GM20000 (cell line): ENCODE results near the gene ZBTB18.

Experiments
- DNase-seq: peaks from one replicate; pipeline ENCODE4 v3.0.0; 2012; ENCODE audit warnings: low spot score
- CTCF ChIP-seq: IDR thresholded peaks from 2 replicates; pipeline ENCODE4 v1.5.1; 2012; ENCODE audit warnings: mild to moderate bottlenecking, control low read depth; ENCODE audit errors: extremely low read depth, missing control alignments

Gene ZBTB18

DNA sequence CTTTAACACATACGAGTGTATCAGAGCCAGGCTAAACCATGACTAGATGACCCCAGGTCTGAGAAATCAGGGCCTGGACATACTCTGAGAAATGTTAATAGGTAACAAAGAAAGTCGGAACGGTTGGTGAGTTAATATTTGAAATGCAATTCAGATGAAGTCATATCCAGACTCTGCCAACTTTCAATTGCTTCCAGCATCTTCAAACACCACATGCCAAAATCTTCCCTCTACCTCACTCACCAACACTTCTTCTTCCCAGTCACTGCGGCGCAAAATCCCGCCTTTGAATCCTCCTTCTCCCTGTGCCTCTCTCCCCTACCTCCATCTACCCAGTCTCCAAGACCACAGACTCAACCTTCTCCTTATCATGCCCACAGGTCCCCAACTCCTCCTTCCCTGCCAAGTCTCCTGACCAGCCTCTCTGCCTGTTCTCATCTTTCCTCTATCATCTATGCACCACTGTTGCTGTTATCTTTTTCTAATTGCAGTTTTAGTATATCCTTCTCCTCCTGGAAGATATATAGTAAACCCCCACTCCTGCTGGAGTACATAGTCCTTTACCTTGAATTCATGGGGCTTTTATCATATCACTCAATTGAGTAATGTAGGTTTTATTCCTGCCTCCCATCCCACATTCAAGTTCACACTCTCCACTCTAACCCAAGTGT, 41.3 kb downstream of the ZBTB18 start:
- no peak for DNase-seq
- no peak for TF ChIP-seq CTCF

DNA sequence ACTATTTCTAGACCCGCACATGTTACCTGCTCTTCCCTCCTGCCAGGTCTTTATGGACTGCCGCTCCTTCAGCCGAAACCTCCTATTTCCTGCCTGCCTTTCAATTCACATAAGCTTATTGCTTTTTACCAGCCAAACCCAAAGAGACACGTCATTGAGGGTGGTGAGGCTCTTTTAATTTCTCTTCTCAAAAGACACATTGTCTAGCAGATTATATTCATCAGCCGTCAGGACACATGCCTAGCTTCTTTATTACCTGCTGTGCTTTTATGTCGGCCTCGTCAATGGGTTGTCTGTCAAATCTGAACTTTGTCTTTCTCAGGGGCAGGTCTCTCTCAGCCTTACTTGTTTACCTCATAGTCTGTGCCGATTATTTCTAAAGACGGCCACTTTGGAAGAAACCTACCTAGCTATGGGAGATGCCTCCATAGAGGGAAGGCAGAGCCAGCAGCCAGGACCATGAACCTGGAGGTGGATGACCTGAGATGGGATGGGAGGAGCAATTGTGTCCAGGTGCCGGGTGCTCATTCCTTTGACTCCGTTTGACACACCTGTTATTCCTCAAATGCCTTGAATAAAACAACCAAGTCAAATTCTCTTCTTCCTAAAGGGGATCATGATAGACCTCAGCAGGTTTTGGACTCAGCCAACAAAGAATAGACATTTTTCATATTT, 42.0 kb downstream of the ZBTB18 start:
- no peak for TF ChIP-seq CTCF
- no peak for DNase-seq

- no peak for DNase-seq
- TF ChIP-seq CTCF, result no peak
Observed at GRCh38 chr1:244094880-244095528, 43.9 kb downstream of the ZBTB18 start.

DNA sequence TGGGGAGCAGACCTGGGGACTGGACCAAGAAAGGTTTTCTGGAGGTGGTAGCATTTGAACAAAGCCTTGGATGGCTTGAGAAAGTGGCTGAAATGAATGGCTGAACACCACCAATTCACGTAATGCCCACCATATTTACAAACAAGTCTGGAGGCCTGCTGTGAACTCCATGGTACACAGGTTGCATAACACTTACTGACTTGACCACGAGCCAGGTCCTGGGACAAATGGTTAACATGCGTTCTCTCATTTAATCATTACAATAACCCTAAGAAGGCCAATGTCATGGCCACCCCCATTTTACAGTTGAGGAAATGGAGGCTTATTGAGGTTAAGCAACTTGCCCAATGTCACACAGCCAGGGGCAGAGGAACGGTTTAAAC, 44.4 kb downstream of the ZBTB18 start:
- TF ChIP-seq CTCF, result no peak
- DNase-seq, result no peak

DNA sequence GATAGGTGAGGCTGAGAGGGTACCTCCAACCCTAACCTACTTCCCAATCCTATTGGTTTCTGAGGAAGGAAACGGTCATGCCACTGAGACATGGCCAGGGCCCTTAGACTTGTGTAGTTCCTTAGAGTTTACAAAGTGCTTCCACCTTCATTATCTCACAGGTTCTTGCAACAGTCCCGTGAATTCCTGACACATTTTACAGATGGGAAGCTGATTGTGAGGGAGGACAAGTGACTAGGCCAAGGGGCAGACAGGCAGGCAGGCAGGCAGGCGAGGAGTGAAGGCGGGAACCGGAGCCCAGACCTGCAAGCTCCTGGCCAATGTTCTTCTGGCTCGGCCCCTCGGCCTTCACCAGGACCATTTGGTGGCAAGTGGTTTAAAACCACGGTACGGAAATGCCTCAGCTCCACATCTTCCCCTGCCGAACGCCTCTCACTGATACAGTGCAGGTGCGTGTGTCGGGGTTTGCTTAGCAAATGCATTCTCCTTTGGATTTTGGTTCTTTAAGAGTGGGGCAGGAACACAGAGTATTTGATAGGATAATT, 45.1 kb downstream of the ZBTB18 start:
- no peak for TF ChIP-seq CTCF
- DNase-seq, result no peak

DNA sequence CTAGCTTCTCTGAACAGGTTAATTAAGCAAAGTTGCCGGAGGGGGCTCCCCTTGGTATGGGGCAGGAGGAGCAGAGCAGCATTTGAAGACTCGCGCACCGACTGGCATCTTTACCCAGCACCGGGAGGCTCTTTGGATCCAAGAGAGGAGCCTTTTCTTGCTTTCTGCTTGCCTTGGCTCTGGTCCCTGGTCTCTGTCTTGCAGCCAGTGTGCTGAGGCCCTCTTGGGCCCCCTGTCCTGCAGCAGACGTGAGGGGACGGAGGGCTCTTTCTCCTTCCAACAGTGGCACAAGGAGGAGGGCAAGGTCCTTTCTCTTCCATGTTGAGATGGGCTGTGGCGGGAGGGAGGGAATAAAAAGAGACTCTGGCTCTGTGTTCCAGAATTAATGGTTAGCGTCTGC, 45.6 kb downstream of the ZBTB18 start:
- no peak for TF ChIP-seq CTCF

More for the DNA sequence above, 45.6 kb downstream of the ZBTB18 start:
- DNase-seq, result no peak
